Measurements from ENCODE around the gene TSTD1. TPM values are rescaled to one million over a fixed set of nuclear protein-coding genes. Genes with fewer than 3 reads are reported as not detected.
A peak's percentile ranks its signal among the peaks of the same experiment; 100 is the strongest.

Gene TSTD1
- total and polyA plus RNA-seq, 2 experiments from 2014 or later: 94.9 to 244 TPM

- Mint-ChIP-seq H3K4me1 (peaks cover 20% of the 10 kb centered on the region), H3K27me3 (ENCODE audit: insufficient read depth, low read depth, poor library complexity) (peaks cover 12% of the 10 kb centered on the region), H3K27ac (no peak overlapping the region), H3K9me3 (no peaks in the 10 kb centered on the region; the same call in 2 of the 3 replicates), H3K36me3 (ENCODE audit: low read depth) (no peaks in the 10 kb centered on the region; the same call in 2 of the 3 replicates), H3K4me3 (no peak overlapping the region)
- ATAC-seq: no peak; the same call in 2 of the 3 replicates
- peak; percentile 17 for DNase-seq (ENCODE audit: low spot score)
- Histone ChIP-seq H3K79me2 (replicated peaks; ENCODE audit: insufficient read depth) (no peaks in the 10 kb centered on the region), H3K27ac (ENCODE audit: low read depth) (no peak overlapping the region), H3K4me2 (0 out of 2 replicates have a peak overlapping the region, but pooled peaks have one; percentile 38), H3K27me3 (ENCODE audit: insufficient read depth) (no peaks in the 10 kb centered on the region), H3K4me1 (ENCODE audit: insufficient read depth) (peaks cover 7% of the 10 kb centered on the region), H2AFZ (0 out of 2 replicates have a peak overlapping the region, but pooled peaks have one; percentile 14), H3K4me3 (no peak overlapping the region), H3K36me3 (ENCODE audit: insufficient read depth) (no peaks in the 10 kb centered on the region), H3K9me2 (ENCODE audit: insufficient read depth) (peaks cover 5% of the 10 kb centered on the region; the same call in 1 of the 2 replicates), H4K20me1 (replicated peaks; ENCODE audit: insufficient read depth) (no peaks in the 10 kb centered on the region), H3F3A (replicated peaks; ENCODE audit: low read depth) (no peaks in the 10 kb centered on the region)
- TF ChIP-seq ZNF331 (CRISPR knock-in tag; IDR thresholded peaks at IDR 0.05; ENCODE audit: low read depth): no peak
Observed at GRCh38 chr1:161086457-161086856, 47.7 kb upstream of the TSTD1 start.

GRCh38 chr1:161085165-161085564 lies 46.4 kb upstream of the TSTD1 start:
- H3F3A ChIP-seq (replicated peaks; ENCODE audit: low read depth): peaks cover 2% of the 10 kb centered on the region; the same call in 1 of the 2 replicates
- peaks cover 5% of the 10 kb centered on the region; the same call in 1 of the 2 replicates for H3K9me2 ChIP-seq (ENCODE audit: insufficient read depth)
- H3K79me2 ChIP-seq (replicated peaks; ENCODE audit: insufficient read depth): no peaks in the 10 kb centered on the region
- no peak overlapping the region for H3K4me2 ChIP-seq
- H3K36me3 ChIP-seq (ENCODE audit: insufficient read depth): no peaks in the 10 kb centered on the region
- H3K27ac ChIP-seq (ENCODE audit: low read depth): no peak overlapping the region
- no peaks in the 10 kb centered on the region for H4K20me1 ChIP-seq (replicated peaks; ENCODE audit: insufficient read depth)
- ATAC-seq (no peak), DNase-seq (ENCODE audit: low spot score) (no peak)
- TF ChIP-seq CTCF (conservative IDR thresholded peaks at IDR 0.05; ENCODE audit: low read depth in 2 of 2) (no peak), POLR2AphosphoS5 (IDR thresholded peaks at IDR 0.05; ENCODE audit: low read depth) (no peak), REST (IDR thresholded peaks at IDR 0.05; ENCODE audit: unreplicated experiment) (no peak)
- Mint-ChIP-seq H3K4me1 (peaks cover 25% of the 10 kb centered on the region), H3K27me3 (ENCODE audit: insufficient read depth, low read depth, poor library complexity) (peaks cover 14% of the 10 kb centered on the region), H3K27ac (no peak overlapping the region), H3K4me3 (no peak overlapping the region), H3K36me3 (ENCODE audit: low read depth) (no peaks in the 10 kb centered on the region; the same call in 2 of the 3 replicates), H3K9me3 (no peaks in the 10 kb centered on the region; the same call in 2 of the 3 replicates)
- H3K27me3 ChIP-seq (ENCODE audit: insufficient read depth): no peaks in the 10 kb centered on the region
- no peak overlapping the region for H2AFZ ChIP-seq
- peaks cover 13% of the 10 kb centered on the region for H3K4me1 ChIP-seq (ENCODE audit: insufficient read depth)
- H3K4me3 ChIP-seq: no peak overlapping the region
